ENCODE results near the gene ZFPL1.

Gene ZFPL1

DNA sequence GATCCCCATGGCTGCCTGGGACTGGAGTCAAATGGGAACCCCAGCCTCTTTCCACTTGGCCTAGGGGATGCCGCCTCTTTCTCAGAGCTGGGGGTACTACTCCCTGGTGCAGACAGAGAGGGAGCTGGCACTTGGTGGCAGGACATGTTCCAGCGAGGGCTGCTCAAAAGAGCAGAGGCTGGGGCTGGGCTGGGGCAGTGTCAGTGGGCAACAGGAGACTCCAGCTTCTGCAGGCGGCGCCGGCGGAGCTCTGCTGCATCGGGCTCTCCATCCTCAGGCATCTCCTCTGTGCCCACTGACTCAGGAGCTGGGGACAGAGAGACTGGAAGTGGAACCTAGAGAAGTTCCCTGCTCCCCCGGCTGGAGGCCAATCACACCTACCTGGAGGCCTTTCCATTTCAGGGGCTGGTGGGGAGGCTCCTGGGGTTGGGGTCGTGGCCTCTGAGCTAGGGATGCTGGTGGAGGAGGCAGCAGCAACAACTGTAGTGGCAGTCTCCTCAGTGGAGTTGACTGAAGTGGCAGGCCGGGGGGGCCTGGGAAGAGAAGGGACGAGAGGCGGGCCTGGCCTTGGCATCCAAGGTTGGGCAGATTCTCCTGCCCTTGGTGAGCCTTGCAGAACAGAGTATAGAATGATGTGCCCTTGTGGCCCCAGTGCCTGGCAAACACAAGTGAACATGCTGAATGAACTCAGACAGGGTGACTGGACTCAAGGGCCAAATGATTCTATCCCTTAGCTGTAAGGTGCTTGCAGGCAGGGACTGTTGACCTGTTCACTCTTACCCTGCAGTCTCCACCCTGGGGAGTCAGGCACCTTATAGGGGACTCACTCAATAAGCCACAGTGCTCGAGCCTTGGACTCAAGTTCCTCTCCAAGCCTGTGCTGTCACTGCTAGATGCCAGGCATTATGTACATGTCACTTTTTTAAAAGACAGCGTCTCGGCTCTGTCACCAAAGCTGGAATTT lies 44.4 kb downstream of the ZFPL1 start:
- DNase-seq (ENCODE audit: low read depth in 3 of 3), result no peak

DNA sequence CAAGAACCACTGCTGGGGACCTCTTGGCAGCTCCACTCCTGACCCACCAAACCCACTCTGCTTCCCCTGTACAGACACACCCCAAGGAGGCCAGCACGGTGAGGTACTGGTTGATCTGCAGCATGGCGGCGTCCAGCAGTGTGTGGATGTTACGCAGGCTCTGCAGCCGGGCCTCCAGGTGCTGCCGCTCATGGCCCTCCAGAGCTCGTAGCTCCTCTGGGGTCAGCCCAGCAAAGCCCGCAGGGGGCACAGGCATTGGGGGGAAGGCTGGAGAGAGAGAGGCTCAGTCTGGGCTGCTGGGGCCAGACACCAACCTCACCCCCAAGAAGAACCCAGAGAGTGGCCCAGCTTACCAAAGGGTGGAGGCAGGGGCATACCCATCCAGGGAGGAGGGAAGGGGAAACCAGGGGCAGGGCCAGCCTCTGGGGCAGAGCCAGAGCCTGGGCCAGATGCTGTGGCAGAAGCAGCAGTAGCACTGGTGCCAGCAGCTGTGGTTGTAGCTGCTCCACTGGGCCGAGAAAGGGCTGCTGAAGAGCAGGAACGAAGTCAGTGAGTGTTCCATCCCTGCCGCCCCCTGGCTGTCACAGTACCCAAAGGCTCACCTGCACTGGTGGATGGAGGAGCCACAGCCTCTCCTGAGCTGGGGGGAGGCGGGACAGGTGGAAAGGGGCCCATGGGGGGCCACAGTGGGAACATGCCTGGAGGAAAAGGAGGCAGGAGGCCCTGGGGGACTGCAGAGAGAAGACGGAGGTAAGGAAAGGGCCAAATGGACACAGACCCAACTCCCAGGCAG lies 45.8 kb downstream of the ZFPL1 start:
- no peak for DNase-seq (ENCODE audit: low read depth in 3 of 3)

DNA sequence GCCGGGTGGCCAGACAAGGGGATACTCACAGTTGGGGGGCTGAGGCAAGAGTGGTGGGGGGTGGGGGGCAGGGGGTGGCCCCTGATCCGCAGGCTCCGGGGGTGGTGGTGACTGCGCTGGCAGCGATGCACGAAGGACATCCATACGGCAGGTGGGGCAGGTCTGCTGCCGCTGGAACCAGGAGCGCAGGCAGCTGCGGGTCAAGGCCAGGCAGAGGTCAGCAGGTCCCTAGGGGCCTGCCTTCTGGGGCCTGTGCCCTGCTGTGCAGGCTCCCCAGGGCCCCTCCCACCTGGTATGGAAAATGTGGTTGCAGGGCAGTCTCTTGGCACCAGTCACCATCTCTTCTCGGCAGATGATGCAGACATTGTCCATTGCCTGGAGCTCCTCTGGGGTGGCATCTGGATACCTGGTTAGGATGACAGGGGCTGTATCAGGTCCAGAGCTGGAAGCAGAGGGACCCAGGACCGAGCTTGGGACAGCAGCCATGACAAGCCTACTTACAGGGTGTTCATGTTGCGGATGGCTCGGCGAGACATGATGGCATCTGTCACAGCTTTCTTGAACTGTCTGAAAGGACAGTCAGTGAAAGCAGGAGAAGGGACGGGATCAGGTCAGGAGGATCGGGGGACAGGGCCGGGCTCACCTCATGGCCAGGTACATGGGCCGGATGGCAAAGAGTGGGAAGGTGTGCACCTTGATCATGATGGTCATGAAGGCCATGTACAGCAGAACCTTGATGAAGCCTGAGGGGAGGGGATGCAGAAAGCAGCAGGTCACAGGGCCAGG lies 46.8 kb downstream of the ZFPL1 start:
- DNase-seq (ENCODE audit: low read depth in 3 of 3), result no peak

DNA sequence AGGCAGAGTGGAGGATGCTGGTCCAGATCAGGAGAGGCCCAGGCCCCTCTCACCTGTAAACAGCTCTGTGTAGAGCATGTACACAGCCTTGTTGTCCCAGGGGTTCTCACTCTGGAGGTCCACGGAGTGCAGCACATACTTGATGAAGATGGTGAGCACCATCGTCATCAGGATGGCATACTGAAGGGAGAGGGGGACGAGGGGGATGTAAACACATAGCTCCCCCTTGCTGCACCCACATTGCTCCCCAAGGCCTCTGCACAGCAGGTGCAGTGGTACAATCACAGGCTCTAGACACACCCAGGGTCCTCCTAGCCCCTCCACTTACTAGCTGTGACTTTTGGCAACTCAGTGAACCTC lies 47.4 kb downstream of the ZFPL1 start:
- DNase-seq (ENCODE audit: low read depth in 3 of 3), result no peak

DNA sequence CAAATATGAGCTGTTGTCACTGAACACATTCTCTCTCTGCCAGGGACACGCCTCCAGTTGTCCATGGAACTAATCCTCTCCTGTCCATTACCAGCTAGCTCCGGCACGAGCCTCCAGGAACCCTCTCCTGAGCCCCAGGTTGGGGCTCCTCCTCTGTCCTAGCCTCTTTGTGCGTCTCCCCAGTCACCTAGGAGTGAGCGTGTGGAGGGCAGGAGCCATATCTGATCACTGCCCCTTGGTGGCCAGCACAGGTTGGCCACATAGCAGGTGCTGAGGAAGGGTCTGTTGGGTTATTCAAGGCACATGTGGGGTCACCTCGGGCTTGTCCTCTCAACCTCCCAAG lies 47.8 kb downstream of the ZFPL1 start:
- no peak for DNase-seq (ENCODE audit: low read depth in 3 of 3)

DNA sequence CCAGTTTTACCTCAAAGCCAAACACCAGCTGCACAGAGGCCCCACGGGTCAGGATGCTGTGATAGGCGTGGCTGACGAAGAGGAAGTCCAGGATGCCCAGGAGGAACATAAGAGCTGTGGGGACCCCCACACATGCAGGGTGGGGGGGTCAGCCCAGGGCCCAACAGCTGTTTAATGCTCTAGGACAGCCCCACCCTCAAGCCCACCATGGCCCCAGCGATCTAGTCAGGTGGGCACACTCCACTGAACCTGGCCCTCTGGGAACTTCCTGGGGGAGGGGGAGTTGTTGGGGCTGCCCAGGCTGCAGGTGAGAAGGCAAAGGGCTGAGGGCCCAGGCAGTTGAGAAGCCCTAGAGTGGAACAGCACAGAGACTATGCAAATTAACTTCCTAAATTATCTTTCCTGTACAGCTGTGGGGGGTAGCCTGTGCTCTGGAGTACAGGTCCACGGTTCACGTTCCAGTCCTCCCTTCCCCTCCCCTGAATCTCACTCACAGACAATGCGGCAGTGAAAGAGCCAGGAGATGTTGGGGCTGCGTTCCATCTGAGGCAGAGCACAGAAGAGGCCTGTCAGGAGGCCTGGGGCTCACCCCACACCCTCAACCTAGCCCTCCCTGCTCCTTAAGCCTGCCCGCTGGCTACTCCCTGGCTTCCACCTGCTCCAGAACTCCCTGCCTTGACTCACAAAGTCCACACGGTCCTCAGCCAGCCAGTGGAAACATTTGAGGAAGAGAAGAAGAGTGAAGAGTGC lies 48.4 kb downstream of the ZFPL1 start:
- DNase-seq (ENCODE audit: low read depth in 3 of 3), result no peak

DNA sequence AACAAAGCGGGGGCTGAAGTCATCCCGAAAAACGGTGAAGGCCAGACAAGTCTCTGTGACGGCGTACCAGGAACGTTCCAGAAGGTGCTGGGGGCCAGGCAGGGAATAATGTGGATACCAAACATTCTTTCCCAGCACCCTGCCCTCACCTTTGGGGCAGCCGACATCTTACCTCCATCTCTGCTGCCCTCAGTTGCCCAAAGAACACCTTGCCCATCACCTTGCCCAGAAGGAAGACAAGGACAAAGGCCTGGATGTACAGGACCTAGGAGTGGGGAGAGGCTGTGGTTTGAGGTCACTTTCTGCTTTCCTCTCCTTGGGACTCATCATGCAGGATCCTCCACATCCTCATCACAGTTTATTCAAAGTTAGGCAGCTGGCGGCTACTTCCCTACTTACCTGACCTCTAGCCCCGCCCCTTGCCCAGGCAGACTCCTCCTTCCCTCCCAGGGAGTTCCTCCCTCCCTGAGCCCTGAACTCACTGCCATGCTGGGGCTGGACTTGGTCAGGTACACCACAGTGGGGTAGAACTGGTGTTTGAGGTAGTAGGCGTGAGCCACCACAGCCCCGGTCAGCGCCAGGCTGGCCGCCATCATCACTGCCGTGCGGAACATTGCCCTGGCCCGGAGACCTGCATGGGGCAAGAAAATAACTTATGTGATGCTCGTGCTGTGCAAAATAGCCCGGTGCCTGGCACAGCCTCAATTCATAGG lies 49.1 kb downstream of the ZFPL1 start:
- DNase-seq (ENCODE audit: low read depth in 3 of 3), result no peak

DNA sequence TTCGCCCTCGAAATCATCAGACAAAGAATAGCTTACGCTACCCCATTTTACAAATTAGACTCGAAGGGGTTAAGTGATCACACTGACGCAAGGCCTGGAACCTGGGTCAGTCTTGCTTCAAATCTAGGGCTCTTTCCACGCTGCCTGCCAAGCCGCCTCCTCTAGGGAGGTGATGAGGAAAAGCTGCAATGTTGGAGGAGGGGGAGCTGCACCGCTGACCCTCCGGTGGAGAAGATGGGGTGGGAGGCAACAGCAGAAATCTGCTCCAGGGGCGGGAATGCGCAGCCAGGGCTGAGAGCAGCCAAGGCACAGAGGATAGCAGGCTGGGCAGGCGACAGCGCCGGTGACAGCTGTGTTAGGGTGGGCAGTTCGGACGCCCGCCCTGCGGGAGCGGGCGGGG lies 49.7 kb downstream of the ZFPL1 start:
- no peak for DNase-seq (ENCODE audit: low read depth in 3 of 3)

DNA sequence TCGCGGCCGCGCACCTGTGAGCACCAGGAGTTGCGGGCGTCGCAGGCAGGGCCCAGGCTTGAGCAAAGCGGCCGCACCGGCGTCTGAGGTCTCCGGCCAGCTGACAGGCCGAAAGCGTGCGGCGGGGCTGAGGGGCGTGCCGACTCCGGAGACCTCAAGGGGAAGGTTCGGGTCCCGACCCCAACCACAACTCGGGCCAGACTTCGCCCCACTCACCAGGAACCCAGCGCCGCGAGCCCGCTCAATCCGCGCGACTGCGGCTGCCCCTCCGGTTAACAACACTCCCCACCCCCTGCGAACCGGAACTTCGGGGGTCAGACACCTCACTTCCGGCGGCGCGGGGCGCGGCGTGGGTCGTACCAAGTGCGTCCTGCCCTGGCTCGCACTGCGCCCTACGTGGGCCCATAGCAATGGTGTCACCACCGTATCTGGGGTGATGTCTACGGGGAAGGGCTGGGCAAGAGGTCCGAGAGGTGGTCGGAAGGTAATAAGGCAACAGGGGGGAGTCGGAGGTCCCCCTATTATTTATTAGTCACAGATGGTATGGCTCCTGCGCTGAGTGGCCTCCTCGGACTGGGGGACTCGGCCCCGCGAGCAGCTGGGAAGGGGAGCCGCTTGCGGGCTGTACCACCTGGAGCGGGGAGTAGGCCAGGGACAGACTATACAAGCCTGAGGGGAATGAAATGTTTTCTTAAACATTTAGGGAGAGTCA lies 50.4 kb downstream of the ZFPL1 start, which contains the start of gene SYVN1:
TSS of gene SYVN1 (minus strand) at position 280 of the 712 bp plus-strand sequence. CDS start 918 bp downstream, outside the sequence.
- DNase-seq (ENCODE audit: low read depth in 3 of 3), result peak; percentile 84 to 85 (median 84)

DNA sequence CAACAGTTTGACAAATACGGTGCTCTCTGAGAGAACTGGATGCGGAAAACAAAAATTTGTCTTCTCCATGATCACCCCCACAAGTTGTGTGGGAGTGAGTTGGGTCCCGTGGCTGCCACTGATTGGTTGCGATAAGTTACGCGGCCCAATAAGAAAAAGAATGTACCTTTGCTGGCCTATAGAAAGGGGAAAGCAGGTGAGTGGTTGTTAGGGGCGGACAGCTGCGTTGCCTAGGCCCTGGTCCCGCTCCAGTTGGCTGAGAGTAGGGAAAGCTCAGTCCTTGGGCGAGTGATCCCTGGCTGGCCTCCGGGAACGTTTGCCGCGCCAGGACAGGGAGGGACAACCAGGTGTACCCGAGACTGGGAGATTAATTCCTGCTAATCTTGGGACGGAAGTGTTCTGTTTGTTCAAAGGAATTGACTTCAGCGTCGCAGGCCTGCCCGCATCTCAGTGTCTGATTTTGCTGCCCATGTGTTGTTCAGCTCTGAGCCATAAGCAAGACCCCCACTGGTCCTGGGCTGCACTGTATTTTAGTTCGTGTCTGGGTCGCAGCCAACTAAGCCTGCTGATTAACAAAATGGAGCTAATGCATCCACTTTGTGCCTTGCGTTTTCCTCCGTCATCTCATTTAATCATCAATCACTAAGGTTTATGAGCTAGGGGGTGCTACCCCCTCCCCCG lies 51.1 kb downstream of the ZFPL1 start:
- peak; percentile 50 to 73 (median 69) for DNase-seq (ENCODE audit: low read depth in 3 of 3)

DNA sequence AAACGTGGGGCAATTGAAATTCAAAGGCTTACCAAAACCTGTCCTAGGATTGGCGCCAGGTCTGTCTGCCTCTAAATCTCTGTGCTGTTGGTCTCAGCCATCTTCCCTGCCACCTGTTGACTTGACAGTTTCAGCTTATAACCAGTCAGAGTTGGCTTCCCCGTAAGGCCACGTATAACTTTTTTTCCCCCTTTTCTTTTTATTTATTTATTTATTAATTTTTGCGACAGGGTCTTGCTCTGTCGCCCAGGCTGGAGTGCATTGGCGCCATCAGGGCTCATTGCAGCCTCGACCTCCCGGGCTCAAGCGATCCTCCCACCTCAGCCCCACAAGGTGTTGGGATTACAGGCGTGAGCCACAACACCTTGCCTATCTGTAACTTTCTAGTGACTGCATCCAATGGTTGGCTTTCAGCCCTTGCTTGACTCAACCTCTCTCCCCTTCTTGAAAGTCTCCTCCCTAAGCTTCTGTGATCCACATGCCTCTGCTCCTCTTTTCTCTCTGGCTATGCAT lies 51.7 kb downstream of the ZFPL1 start:
- DNase-seq (ENCODE audit: low read depth in 3 of 3), result no peak

DNA sequence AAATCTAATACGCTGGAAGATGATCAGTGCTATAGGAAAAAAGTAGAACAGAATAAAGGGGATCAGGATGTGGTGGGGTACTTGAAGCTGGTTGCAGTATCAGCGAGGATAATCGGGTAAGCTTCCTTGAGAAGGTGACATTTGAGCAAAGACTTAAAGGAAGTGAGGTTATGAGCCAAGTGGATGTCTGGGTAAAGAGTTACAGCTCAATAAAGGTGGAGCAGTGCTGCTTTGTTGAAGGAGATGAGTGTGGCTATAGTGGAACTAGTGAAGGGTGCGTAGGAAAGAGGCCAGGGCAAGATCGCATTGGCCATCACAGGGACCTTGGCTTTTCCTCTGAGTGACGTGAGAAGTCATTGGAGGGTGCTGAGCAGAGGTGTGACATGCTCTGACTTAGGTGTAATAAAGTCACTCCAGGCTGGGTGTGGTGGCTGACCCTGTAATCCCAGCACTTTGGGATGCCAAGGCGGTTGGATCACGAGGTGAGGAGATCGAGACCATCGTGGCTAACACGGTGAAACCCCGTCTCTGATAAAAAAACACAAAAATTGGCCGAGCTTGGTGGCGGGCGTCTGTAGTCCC lies 52.6 kb downstream of the ZFPL1 start:
- no peak for DNase-seq (ENCODE audit: low read depth in 3 of 3)
